HEK293 (cell line): ENCODE data around the gene ZNF865.

ENCODE experiments used
- BCL11A ChIP-seq: fragments of 450-650 bp; formaldehyde crosslinking; IDR thresholded peaks from 2 replicates; pipeline ENCODE4 v1.5.1; 2016; ENCODE audit warnings: low read depth, missing biosample characterization, missing genetic modification characterization
- BCL11B ChIP-seq: fragments of 450-650 bp; formaldehyde crosslinking; IDR thresholded peaks from 2 replicates; pipeline ENCODE4 v1.5.1; 2016; ENCODE audit warnings: low read depth, missing biosample characterization, missing genetic modification characterization
- FEZF1 ChIP-seq: fragments of 450-650 bp; formaldehyde crosslinking; IDR thresholded peaks from 2 replicates; pipeline ENCODE4 v1.5.1; 2016; ENCODE audit warnings: missing biosample characterization, missing genetic modification characterization
- GLI4 ChIP-seq: fragments of 450-650 bp; formaldehyde crosslinking; IDR thresholded peaks from 2 replicates; pipeline ENCODE4 v1.5.1; 2016; ENCODE audit warnings: missing biosample characterization, missing genetic modification characterization
- GLIS2 ChIP-seq: fragments of 450-650 bp; formaldehyde crosslinking; IDR thresholded peaks from 2 replicates; pipeline ENCODE4 v1.5.1; 2016; ENCODE audit warnings: missing biosample characterization, missing genetic modification characterization
- KLF16 ChIP-seq: fragments of 450-650 bp; formaldehyde crosslinking; IDR thresholded peaks from 2 replicates; pipeline ENCODE4 v1.5.1; 2017; ENCODE audit warnings: missing biosample characterization, missing genetic modification characterization
- PRDM4 ChIP-seq: fragments of 450-650 bp; formaldehyde crosslinking; IDR thresholded peaks from 2 replicates; pipeline ENCODE4 v1.5.1; 2017; ENCODE audit warnings: missing biosample characterization, missing genetic modification characterization
- TCF7L2 ChIP-seq: IDR thresholded peaks from 2 replicates; pipeline ENCODE4 v1.6.1; 2011; ENCODE audit warnings: low read depth, mild to moderate bottlenecking, inconsistent platforms, low read length, moderate library complexity, borderline replicate concordance
- ZBTB10 ChIP-seq: fragments of 450-650 bp; formaldehyde crosslinking; IDR thresholded peaks from 2 replicates; pipeline ENCODE4 v1.5.1; 2016; ENCODE audit warnings: missing biosample characterization, missing genetic modification characterization
- ZBTB26 ChIP-seq: fragments of 450-650 bp; formaldehyde crosslinking; optimal IDR thresholded peaks from 2 replicates; pipeline ENCODE3; 2016; ENCODE audit warnings: missing biosample characterization, mild to moderate bottlenecking, missing genetic modification characterization
- ZEB2 ChIP-seq: fragments of 450-650 bp; formaldehyde crosslinking; IDR thresholded peaks from 2 replicates; pipeline ENCODE4 v1.5.1; 2016; ENCODE audit warnings: missing biosample characterization, missing genetic modification characterization
- ZFHX2 ChIP-seq: fragments of 450-650 bp; formaldehyde crosslinking; conservative IDR thresholded peaks from 2 replicates; pipeline ENCODE4 v1.5.1; 2016; ENCODE audit warnings: missing biosample characterization, missing genetic modification characterization
- ZFP37 ChIP-seq: fragments of 450-650 bp; formaldehyde crosslinking; IDR thresholded peaks from 2 replicates; pipeline ENCODE4 v1.5.1; 2016; ENCODE audit warnings: missing biosample characterization, missing genetic modification characterization
- ZNF114 ChIP-seq: fragments of 450-650 bp; formaldehyde crosslinking; IDR thresholded peaks from 2 replicates; pipeline ENCODE4 v1.5.0; 2017; ENCODE audit warnings: missing biosample characterization, missing genetic modification characterization
- ZNF133 ChIP-seq: fragments of 450-650 bp; formaldehyde crosslinking; IDR thresholded peaks from 2 replicates; pipeline ENCODE4 v1.5.1; 2016; ENCODE audit warnings: missing biosample characterization, missing genetic modification characterization
- ZNF16 ChIP-seq: fragments of 450-650 bp; formaldehyde crosslinking; IDR thresholded peaks from 2 replicates; pipeline ENCODE4 v1.5.1; 2016; ENCODE audit warnings: low read depth, missing biosample characterization, missing genetic modification characterization
- ZNF18 ChIP-seq: fragments of 450-650 bp; formaldehyde crosslinking; IDR thresholded peaks from 2 replicates; pipeline ENCODE4 v1.5.1; 2016; ENCODE audit warnings: missing biosample characterization, missing genetic modification characterization
- ZNF221 ChIP-seq: fragments of 450-650 bp; formaldehyde crosslinking; IDR thresholded peaks from 2 replicates; pipeline ENCODE4 v1.5.1; 2017; ENCODE audit warnings: missing biosample characterization, missing genetic modification characterization, borderline replicate concordance
- ZNF24 ChIP-seq: fragments of 450-650 bp; formaldehyde crosslinking; IDR thresholded peaks from 2 replicates; pipeline ENCODE4 v1.5.1; 2016; ENCODE audit warnings: missing biosample characterization, missing genetic modification characterization
- ZNF354C ChIP-seq: fragments of 450-650 bp; formaldehyde crosslinking; IDR thresholded peaks from 2 replicates; pipeline ENCODE4 v1.5.1; 2016; ENCODE audit warnings: missing biosample characterization, missing genetic modification characterization, low read depth, borderline replicate concordance
- ZNF362 ChIP-seq: fragments of 450-650 bp; formaldehyde crosslinking; IDR thresholded peaks from 2 replicates; pipeline ENCODE4 v1.5.1; 2016; ENCODE audit warnings: missing biosample characterization, missing genetic modification characterization
- ZNF366 ChIP-seq: fragments of 450-650 bp; formaldehyde crosslinking; conservative IDR thresholded peaks from 2 replicates; pipeline ENCODE4 v1.5.1; 2016; ENCODE audit warnings: missing biosample characterization, missing genetic modification characterization
- ZNF391 ChIP-seq: fragments of 450-650 bp; formaldehyde crosslinking; IDR thresholded peaks from 2 replicates; pipeline ENCODE4 v1.5.1; 2016; ENCODE audit warnings: low read depth, missing biosample characterization, missing genetic modification characterization, borderline replicate concordance
- ZNF416 ChIP-seq: fragments of 450-650 bp; formaldehyde crosslinking; IDR thresholded peaks from 2 replicates; pipeline ENCODE4 v1.5.1; 2016; ENCODE audit warnings: missing biosample characterization, missing genetic modification characterization
- ZNF610 ChIP-seq: fragments of 450-650 bp; formaldehyde crosslinking; IDR thresholded peaks from 2 replicates; pipeline ENCODE4 v1.5.1; 2016; ENCODE audit warnings: missing biosample characterization, missing genetic modification characterization, borderline replicate concordance
- ZNF629 ChIP-seq: fragments of 450-650 bp; formaldehyde crosslinking; IDR thresholded peaks from 2 replicates; pipeline ENCODE4 v1.5.1; 2017; ENCODE audit warnings: missing biosample characterization, missing genetic modification characterization
- ZNF843 ChIP-seq: fragments of 450-650 bp; formaldehyde crosslinking; IDR thresholded peaks from 2 replicates; pipeline ENCODE4 v1.5.1; 2016; ENCODE audit warnings: missing biosample characterization, missing genetic modification characterization
- ZSCAN16 ChIP-seq: fragments of 450-650 bp; formaldehyde crosslinking; IDR thresholded peaks from 2 replicates; pipeline ENCODE4 v1.5.1; 2016; ENCODE audit warnings: missing biosample characterization, missing genetic modification characterization
- ZSCAN5A ChIP-seq: fragments of 450-650 bp; formaldehyde crosslinking; IDR thresholded peaks from 2 replicates; pipeline ENCODE4 v1.5.1; 2016; ENCODE audit warnings: missing biosample characterization, missing genetic modification characterization

The ZNF865 gene

GRCh38 chr19:55647732-55648584 is 42.5 kb downstream of the ZNF865 start, which contains the start of gene CCDC106 (continued):
- TF ChIP-seq ZSCAN16 (no peak), ZNF18 (tag by site-specific recombination) (no peak), ZEB2 (tag by site-specific recombination) (peak; percentile 88), FEZF1 (tag by site-specific recombination) (0 out of 2 replicates have a peak, but pooled peaks have one; percentile 6), ZBTB26 (tag by site-specific recombination) (peak; percentile 87), ZFP37 (tag by site-specific recombination) (peak; percentile 77; the same call in 1 of the 2 replicates), ZNF24 (tag by site-specific recombination) (no peak), ZNF133 (no peak), ZNF610 (tag by site-specific recombination) (no peak; the same call in 1 of the 2 replicates), BCL11B (peak; percentile 59; the same call in 1 of the 2 replicates), GLIS2 (tag by site-specific recombination) (peak; percentile 68), GLI4 (tag by site-specific recombination) (no peak), ZNF354C (no peak), ZBTB10 (tag by site-specific recombination) (peak; percentile 95), ZNF114 (tag by site-specific recombination) (no peak), PRDM4 (tag by site-specific recombination) (peak; percentile 65), ZNF416 (tag by site-specific recombination) (no peak), TCF7L2 (no peak), ZFHX2 (tag by site-specific recombination) (peak; percentile 99), ZNF843 (peak; percentile 16; the same call in 1 of the 2 replicates), ZNF391 (tag by site-specific recombination) (no peak), ZNF16 (tag by site-specific recombination) (no peak), BCL11A (tag by site-specific recombination) (no peak), KLF16 (tag by site-specific recombination) (peak; percentile 79), ZNF366 (no peak), ZNF362 (tag by site-specific recombination) (no peak), ZNF221 (0 out of 2 replicates have a peak, but pooled peaks have one; percentile 6), ZSCAN5A (no peak), ZNF629 (tag by site-specific recombination) (peak; percentile 49)
